ENCODE measurements around the gene ANO1.

- no peak for TF ChIP-seq CTCF (optimal IDR thresholded peaks at IDR 0.05 in 1 of 3, IDR thresholded peaks at IDR 0.05 in 1 of 3, conservative IDR thresholded peaks at IDR 0.05 in 1 of 3; ENCODE audit: extremely low read depth in 1 of 3, insufficient read depth in 2 of 3, low read length in 3 of 3)
- TF ChIP-seq EZH2 (IDR thresholded peaks at IDR 0.05; ENCODE audit: low read length) = no peak
These were observed 40.5 kb downstream of the ANO1 start for GRCh38 chr11:70118642-70119041.

Data from keratinocyte (primary cell).